Thyroid gland (tissue), 4 donors: ENCODE data around the gene SIRT1. TPM values are rescaled to one million over a fixed set of nuclear protein-coding genes. Genes with fewer than 3 reads are reported as not detected.

Experiments
- DNase-seq, 2 donors: peaks; one replicate each; pipeline ENCODE4 v3.0.0-alpha.2; 2019
- H3K27ac ChIP-seq, 3 donors: fragments of 200-600 bp; sonication (generic); 1 replicate in 2 of 3; 2 replicates in 1 of 3; pipeline ENCODE4 v1.5.1; 2016 to 2019; ENCODE audit warnings: mild to moderate bottlenecking in 1 of 3, moderate library complexity in 1 of 3
- H3K27me3 ChIP-seq: fragments of 200-600 bp; sonication (generic); one replicate; pipeline ENCODE4 v1.5.1; 2019
- H3K36me3 ChIP-seq, 2 donors: fragments of 200-600 bp; sonication (generic); one replicate each; pipeline ENCODE4 v1.5.1; 2016 to 2019
- H3K4me1 ChIP-seq, 2 donors: fragments of 200-600 bp; sonication (generic); one replicate each; pipeline ENCODE4 v1.5.1; 2017 to 2019
- H3K4me3 ChIP-seq, 3 donors: fragments of 200-600 bp; sonication (generic); replicated peaks in 1 of 3; 1 replicate in 2 of 3; 2 replicates in 1 of 3; pipeline ENCODE4 v1.5.1; 2016; ENCODE audit warnings: mild to moderate bottlenecking in 1 of 3
- H3K9me3 ChIP-seq: fragments of 200-600 bp; sonication (generic); one replicate; pipeline ENCODE4 v1.5.1; 2017
- CTCF ChIP-seq, 6 experiments: fragments of 200-600 bp in 3 of 6; fragments of 450-650 bp in 3 of 6; sonication (generic) in 3 of 6; IDR thresholded peaks; one replicate each; pipeline ENCODE4 v1.5.1; 2016 to 2019; ENCODE audit warnings: antibody characterized with exemption in 6 of 6, mild to moderate bottlenecking in 2 of 6, inconsistent platforms in 1 of 6, moderate library complexity in 1 of 6
- POLR2A ChIP-seq, 2 donors: fragments of 450-650 bp; IDR thresholded peaks; one replicate each; pipeline ENCODE4 v1.6.1; 2017; ENCODE audit warnings: antibody characterized with exemption in 2 of 2, mild to moderate bottlenecking in 2 of 2, moderate library complexity in 1 of 2
- WGBS, 2 donors: methylation state at CpG; one replicate each; pipeline ENCODE4 v1.1.5; 2017; 5-methylcytosine and 5-hydroxymethylcytosine counted together
- intact Hi-C: fragments of 100-400 bp; cut with DNase I; formaldehyde crosslinking; loops from one replicate; pipeline ENCODE4 v1.15.1; 2023
- total RNA-seq, 4 donors: library from RNA; depleted of rRNA; stranded (reverse); fragments of >200 nt; gene quantifications; one replicate each; pipeline ENCODE4 v1.2.3, GENCODE V29; 2016

Gene SIRT1
- total RNA-seq, 4 donors from 2014 or later, result 18.4 to 40.4 (median 27.6) TPM

GRCh38 chr10:67852761-67853160 is 31.7 kb upstream of the SIRT1 start:
- 78 to 80% methylated on average over 5 of the region's 5 CpGs for WGBS, 2 donors
- Histone ChIP-seq H3K27me3 (no peaks in the 10 kb centered on the region), H3K36me3 (no peaks in the 10 kb centered on the region), H3K4me3 (no peak overlapping the region), H3K27ac (no peak overlapping the region), H3K9me3 (no peaks in the 10 kb centered on the region), H3K4me1 (peaks cover 4 to 6% of the 10 kb centered on the region in 2 donors)
- TF ChIP-seq CTCF (IDR thresholded peaks at IDR 0.05) (no peak), POLR2A (IDR thresholded peaks at IDR 0.05) (no peak)
- intact Hi-C loops, result no loop called here
- no peak for DNase-seq

DNA sequence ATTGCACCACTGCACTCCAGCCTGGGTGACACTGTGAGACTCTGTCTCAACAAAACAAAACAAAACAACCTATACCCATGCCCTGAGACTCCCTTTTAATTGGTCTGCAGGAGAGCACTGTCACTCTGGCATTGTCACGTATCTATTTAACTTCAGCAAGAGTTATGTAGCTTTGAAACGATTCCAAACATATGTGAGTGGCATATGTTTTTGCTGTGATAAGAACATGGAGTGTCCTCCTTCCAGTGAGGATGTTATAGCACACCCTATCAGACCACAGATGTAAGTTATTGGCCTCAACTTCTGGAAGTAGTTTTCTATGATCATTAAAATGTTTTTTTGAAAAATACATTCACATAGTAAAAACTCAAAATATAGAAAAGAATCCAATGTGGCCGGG is 30.9 kb upstream of the SIRT1 start:
- 93 to 96% methylated on average over 3 of the region's 3 CpGs for WGBS, 2 donors
- Histone ChIP-seq H3K4me1 (peaks cover 4 to 6% of the 10 kb centered on the region in 2 donors), H3K9me3 (no peaks in the 10 kb centered on the region), H3K4me3 (no peak overlapping the region), H3K27ac (no peak overlapping the region), H3K27me3 (no peaks in the 10 kb centered on the region), H3K36me3 (no peaks in the 10 kb centered on the region)
- intact Hi-C loops, result no loop called here
- TF ChIP-seq POLR2A (IDR thresholded peaks at IDR 0.05) (no peak), CTCF (IDR thresholded peaks at IDR 0.05) (no peak)
- DNase-seq, result no peak

GRCh38 chr10:67858971-67859370 is 25.5 kb upstream of the SIRT1 start:
- no peak for DNase-seq
- Histone ChIP-seq H3K36me3 (no peaks in the 10 kb centered on the region), H3K9me3 (no peaks in the 10 kb centered on the region), H3K4me1 (no peaks in the 10 kb centered on the region), H3K27me3 (no peaks in the 10 kb centered on the region), H3K27ac (no peak overlapping the region), H3K4me3 (no peak overlapping the region)
- intact Hi-C loops, result loop anchor here (5.0 kb wide), 1 partner anchor 298 kb away; no protein-coding TSS in a partner anchor
- 95 to 100% methylated on average over 2 of the region's 2 CpGs for WGBS, 2 donors
- TF ChIP-seq CTCF (IDR thresholded peaks at IDR 0.05) (no peak), POLR2A (IDR thresholded peaks at IDR 0.05) (no peak)

- DNase-seq, result no peak
- intact Hi-C loops, result no loop called here
- 65 to 75% methylated on average over 4 of the region's 4 CpGs for WGBS, 2 donors
- Histone ChIP-seq H3K4me1 (no peaks in the 10 kb centered on the region), H3K27ac (no peak overlapping the region), H3K4me3 (no peak overlapping the region), H3K36me3 (no peaks in the 10 kb centered on the region), H3K9me3 (no peaks in the 10 kb centered on the region), H3K27me3 (no peaks in the 10 kb centered on the region)
- TF ChIP-seq POLR2A (IDR thresholded peaks at IDR 0.05) (no peak), CTCF (IDR thresholded peaks at IDR 0.05) (no peak)
These were observed 22.6 kb upstream of the SIRT1 start for GRCh38 chr10:67861750-67862432.

GRCh38 chr10:67863094-67863493 is 21.4 kb upstream of the SIRT1 start:
- intact Hi-C loops, result no loop called here

More at GRCh38 chr10:67863094-67863493, 21.4 kb upstream of the SIRT1 start:
- no peaks in the 10 kb centered on the region for H3K36me3 ChIP-seq
- no peak overlapping the region for H3K27ac ChIP-seq
- no peak for TF ChIP-seq CTCF (IDR thresholded peaks at IDR 0.05)
- TF ChIP-seq POLR2A (IDR thresholded peaks at IDR 0.05), result no peak
- no peaks in the 10 kb centered on the region for H3K4me1 ChIP-seq
- H3K4me3 ChIP-seq, result no peak overlapping the region
- H3K9me3 ChIP-seq, result no peaks in the 10 kb centered on the region
- DNase-seq, result no peak
- WGBS, 2 donors, result 79 to 83% methylated on average over 2 of the region's 2 CpGs
- no peaks in the 10 kb centered on the region for H3K27me3 ChIP-seq
